HEK293T (cell line): ENCODE results near the gene DYDC1.

Source experiments
- CTCF ChIA-PET: fragments of 350-600 bp; formaldehyde crosslinking; extraction: SDS; loops from one replicate; lab custom pipeline; 2021; ENCODE audit warnings: antibody characterized with exemption, inconsistent platforms; lab: Yijun Ruan, JAX
- POLR2A ChIA-PET: fragments of 350-600 bp; formaldehyde crosslinking; extraction: SDS; loops from one replicate; lab custom pipeline; 2020; ENCODE audit warnings: antibody characterized with exemption, inconsistent platforms; lab: Yijun Ruan, JAX
- DNase-seq: peaks from one replicate; pipeline ENCODE4 v3.0.0; 2012; ENCODE audit warnings: mixed read lengths; ENCODE audit errors: extremely low spot score
- ARNT ChIP-seq: fragments of 450-650 bp; IDR thresholded peaks from 2 replicates; pipeline ENCODE4 v1.6.1; 2017; ENCODE audit warnings: mild to moderate bottlenecking
- BHLHE40 ChIP-seq: fragments of 450-650 bp; IDR thresholded peaks from 2 replicates; pipeline ENCODE4 v1.6.1; 2016; ENCODE audit warnings: mild to moderate bottlenecking, moderate library complexity, borderline replicate concordance
- CTBP1 ChIP-seq: fragments of 450-650 bp; IDR thresholded peaks from 2 replicates; pipeline ENCODE4 v1.6.1; 2016; ENCODE audit warnings: borderline replicate concordance
- ELF4 ChIP-seq: fragments of 450-650 bp; IDR thresholded peaks from 2 replicates; pipeline ENCODE4 v1.6.1; 2017; ENCODE audit warnings: antibody characterized with exemption
- FOXA1 ChIP-seq: fragments of 450-650 bp; IDR thresholded peaks from 2 replicates; pipeline ENCODE4 v1.6.1; 2016; ENCODE audit warnings: mild to moderate bottlenecking
- FOXK2 ChIP-seq: fragments of 450-650 bp; IDR thresholded peaks from 2 replicates; pipeline ENCODE4 v1.6.1; 2016; ENCODE audit warnings: mild to moderate bottlenecking
- FOXM1 ChIP-seq: fragments of 450-650 bp; IDR thresholded peaks from 2 replicates; pipeline ENCODE4 v1.6.1; 2017; ENCODE audit warnings: mild to moderate bottlenecking, borderline replicate concordance
- HDGF ChIP-seq: fragments of 450-650 bp; IDR thresholded peaks from 2 replicates; pipeline ENCODE4 v1.6.1; 2017; ENCODE audit warnings: antibody characterized with exemption, borderline replicate concordance
- L3MBTL2 ChIP-seq: fragments of 450-650 bp; conservative IDR thresholded peaks from 2 replicates; pipeline ENCODE4 v1.6.1; 2016; ENCODE audit warnings: mild to moderate bottlenecking
- LEF1 ChIP-seq: fragments of 450-650 bp; IDR thresholded peaks from 2 replicates; pipeline ENCODE4 v1.6.1; 2017; ENCODE audit warnings: mild to moderate bottlenecking, borderline replicate concordance
- NFRKB ChIP-seq: fragments of 450-650 bp; IDR thresholded peaks from 2 replicates; pipeline ENCODE4 v1.6.1; 2016; ENCODE audit warnings: mild to moderate bottlenecking, moderate library complexity
- SP1 ChIP-seq: fragments of 450-650 bp; IDR thresholded peaks from 2 replicates; pipeline ENCODE4 v1.6.1; 2017
- SUZ12 ChIP-seq: fragments of 450-650 bp; IDR thresholded peaks from 2 replicates; pipeline ENCODE4 v1.6.1; 2016; ENCODE audit warnings: mild to moderate bottlenecking
- TARDBP ChIP-seq: fragments of 450-650 bp; IDR thresholded peaks from 2 replicates; pipeline ENCODE4 v1.6.1; 2016
- ZNF384 ChIP-seq: fragments of 450-650 bp; IDR thresholded peaks from 2 replicates; pipeline ENCODE4 v1.6.1; 2016
- TF ChIP-seq, protein P1 (sequence below): fragments of 450-650 bp; IDR thresholded peaks from 2 replicates; pipeline ENCODE4 v1.6.1; 2016

Gene DYDC1

DNA sequence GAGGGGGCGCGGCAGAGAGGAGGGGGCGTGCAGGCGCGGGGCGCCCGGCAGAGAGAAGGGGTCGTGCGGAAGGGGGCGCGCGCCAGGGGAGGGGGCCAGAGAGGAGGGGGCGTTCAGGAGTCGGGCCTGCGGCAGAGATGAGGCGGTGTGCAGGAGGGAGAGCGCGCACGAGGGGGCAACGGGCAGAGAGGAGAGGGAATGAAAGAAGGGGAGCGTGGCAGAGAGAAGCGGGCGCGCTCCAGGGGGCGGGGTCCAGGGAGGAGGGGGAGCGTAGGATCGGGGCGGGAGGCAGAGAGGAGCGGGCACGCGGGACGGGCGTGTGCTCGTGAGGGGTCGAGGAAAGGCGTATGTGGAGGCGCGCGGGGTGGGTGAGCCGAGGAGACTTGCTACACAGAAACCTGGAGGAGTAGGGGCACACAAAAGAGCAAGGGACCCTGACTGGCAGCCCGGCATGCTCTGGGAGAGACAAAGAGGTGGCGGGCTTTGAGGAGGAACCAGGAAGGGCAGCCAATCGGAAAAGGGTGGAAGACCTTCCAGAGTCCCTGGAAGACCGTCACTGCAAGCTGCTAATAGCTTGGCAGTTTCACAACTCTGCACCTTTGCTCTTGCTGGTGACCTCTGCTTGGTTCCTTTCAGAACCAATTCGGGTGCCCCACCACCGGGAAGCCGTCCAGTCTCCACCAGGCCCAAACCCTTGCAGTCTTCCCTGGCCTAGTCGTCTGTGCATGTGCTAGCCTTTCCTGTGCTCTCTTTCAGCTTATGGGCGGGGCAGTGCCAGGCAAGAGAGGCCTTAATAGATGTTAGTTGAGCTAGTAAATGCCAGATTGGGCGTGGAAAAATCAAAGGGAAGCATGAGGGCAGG is 665 bp upstream of the DYDC1 start:
- no peak for DNase-seq
- ChIA-PET POLR2A (interaction anchor here (0.5 kb wide), 1 partner anchor 13 kb away, joined by 4 read pairs; no protein-coding TSS in a partner anchor), CTCF (no interaction called here)
- TF ChIP-seq NFRKB = no peak
- TF ChIP-seq FOXA1 = no peak
- TF ChIP-seq FOXK2 = no peak
- no peak for TF ChIP-seq ARNT
- no peak for TF ChIP-seq ZNF384
- no peak for TF ChIP-seq ELF4
- TF ChIP-seq TARDBP = no peak
- no peak for TF ChIP-seq HDGF
- TF ChIP-seq SUZ12 = no peak
- TF ChIP-seq, protein P1, sequence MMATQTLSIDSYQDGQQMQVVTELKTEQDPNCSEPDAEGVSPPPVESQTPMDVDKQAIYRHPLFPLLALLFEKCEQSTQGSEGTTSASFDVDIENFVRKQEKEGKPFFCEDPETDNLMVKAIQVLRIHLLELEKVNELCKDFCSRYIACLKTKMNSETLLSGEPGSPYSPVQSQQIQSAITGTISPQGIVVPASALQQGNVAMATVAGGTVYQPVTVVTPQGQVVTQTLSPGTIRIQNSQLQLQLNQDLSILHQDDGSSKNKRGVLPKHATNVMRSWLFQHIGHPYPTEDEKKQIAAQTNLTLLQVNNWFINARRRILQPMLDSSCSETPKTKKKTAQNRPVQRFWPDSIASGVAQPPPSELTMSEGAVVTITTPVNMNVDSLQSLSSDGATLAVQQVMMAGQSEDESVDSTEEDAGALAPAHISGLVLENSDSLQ = no peak
- no peak for TF ChIP-seq BHLHE40
- TF ChIP-seq FOXM1 = no peak
- no peak for TF ChIP-seq L3MBTL2
- TF ChIP-seq SP1 = no peak
- TF ChIP-seq LEF1 = no peak
- TF ChIP-seq CTBP1 = no peak

DNA sequence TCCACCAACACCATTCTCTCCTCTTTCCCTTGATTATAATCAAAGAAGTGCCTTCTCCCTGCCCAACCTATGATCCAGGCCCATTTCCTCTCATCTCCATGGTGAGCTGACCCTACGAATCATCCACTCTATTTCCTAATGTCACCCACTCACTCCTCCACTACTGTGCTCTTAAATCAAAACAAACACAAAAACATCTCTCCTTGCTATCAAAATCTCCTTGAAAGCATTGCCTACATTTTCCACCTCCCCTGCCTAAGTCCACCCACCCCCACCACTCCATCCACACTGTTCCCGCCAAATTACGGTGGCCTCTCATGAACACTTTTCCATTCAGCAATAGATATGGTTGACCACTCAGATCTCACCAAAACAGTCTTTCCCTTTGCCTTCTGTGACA is 5.3 kb downstream of the DYDC1 start:
- ChIA-PET POLR2A (no interaction called here), CTCF (interaction anchor here (0.6 kb wide), 1 partner anchor 9 kb away, joined by 8 read pairs; no protein-coding TSS in a partner anchor)
- TF ChIP-seq L3MBTL2 = peak; percentile 26; the same call in 1 of the 2 replicates
- TF ChIP-seq FOXA1 = no peak
- TF ChIP-seq FOXK2 = no peak
- no peak for TF ChIP-seq HDGF
- no peak for TF ChIP-seq SUZ12
- DNase-seq = no peak

DNA sequence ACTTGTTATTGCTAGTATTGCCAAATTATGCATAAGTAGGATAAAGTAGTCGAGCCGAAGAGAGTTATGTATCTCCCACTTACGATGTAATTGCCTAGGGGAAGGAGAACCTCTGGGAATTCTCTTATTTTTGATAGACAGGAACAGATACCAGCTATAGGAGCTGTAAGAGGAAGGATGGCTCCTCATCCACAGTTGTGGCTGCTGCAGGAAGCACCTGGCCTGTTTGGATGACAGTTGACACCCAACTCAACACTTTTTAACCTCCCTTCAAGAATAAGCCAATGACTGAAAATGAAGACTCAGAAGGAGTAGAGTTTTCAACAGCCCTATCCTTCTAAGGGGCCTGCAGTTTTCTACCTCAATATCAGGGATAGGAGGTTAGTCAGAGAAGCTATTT is 6.3 kb downstream of the DYDC1 start:
- ChIA-PET CTCF (interaction anchor here (0.8 kb wide), 1 partner anchor 1489 kb away, joined by 4 read pairs; no protein-coding TSS in a partner anchor), POLR2A (no interaction called here)
- TF ChIP-seq FOXK2 (no peak), TARDBP (no peak), SUZ12 (no peak), FOXM1 (no peak), ELF4 (no peak), SP1 (no peak)
- DNase-seq = no peak

DNA sequence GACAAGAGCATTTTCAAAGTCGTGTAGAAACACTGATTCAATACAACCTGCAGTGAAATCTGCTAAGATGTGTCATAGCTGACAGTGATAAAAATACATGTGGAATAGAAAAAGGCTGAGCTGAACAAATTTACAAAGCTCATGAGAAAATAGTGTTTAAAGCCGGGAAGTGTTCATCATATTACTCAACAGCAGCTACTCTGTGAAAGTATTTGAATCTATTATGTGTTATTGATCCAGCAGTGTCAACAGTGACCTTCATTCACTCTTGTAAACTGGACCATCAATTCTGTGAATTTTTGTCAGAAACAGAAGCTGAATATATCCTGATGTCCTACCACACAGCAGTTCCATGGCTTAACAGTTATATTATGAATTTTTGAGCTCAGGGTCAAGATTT is 11.6 kb downstream of the DYDC1 start:
- ChIA-PET CTCF (interaction anchor here (1.5 kb wide), 1 partner anchor 33 kb away, joined by 4 read pairs; no protein-coding TSS in a partner anchor), POLR2A (no interaction called here)
- DNase-seq = no peak
- no peak for TF ChIP-seq CTBP1
- no peak for TF ChIP-seq LEF1
- TF ChIP-seq L3MBTL2 = no peak
- no peak for TF ChIP-seq BHLHE40
- no peak for TF ChIP-seq SP1
- TF ChIP-seq NFRKB = no peak
- no peak for TF ChIP-seq SUZ12
- no peak for TF ChIP-seq FOXM1
- no peak for TF ChIP-seq ZNF384
- TF ChIP-seq, protein P1 = no peak
- no peak for TF ChIP-seq FOXK2
- no peak for TF ChIP-seq ARNT
- no peak for TF ChIP-seq ELF4

DNA sequence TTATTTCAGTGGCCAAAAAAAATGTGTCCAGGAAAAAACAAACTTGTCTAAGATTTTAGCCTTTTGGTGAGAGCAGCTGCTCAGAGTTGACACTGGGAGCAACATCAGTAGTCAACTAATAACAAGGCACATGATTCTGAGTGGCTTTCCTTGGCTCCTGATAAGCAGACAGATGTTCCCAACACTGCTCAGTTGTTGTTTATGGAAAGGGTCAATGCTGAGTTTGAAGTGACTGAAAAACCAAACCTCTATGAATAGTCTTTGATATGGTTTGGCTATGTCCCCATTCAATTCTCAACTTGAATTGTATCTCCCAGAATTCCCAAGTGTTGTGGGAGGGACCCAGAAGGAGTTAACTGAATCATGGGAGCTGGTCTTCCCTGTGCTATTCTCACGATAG is 12.3 kb downstream of the DYDC1 start:
- ChIA-PET POLR2A (no interaction called here), CTCF (no interaction called here)
- no peak for DNase-seq
- no peak for TF ChIP-seq ZNF384
- TF ChIP-seq FOXK2 = no peak
- TF ChIP-seq LEF1 = no peak
- no peak for TF ChIP-seq BHLHE40
- TF ChIP-seq, protein P1 = no peak
- no peak for TF ChIP-seq FOXM1
- no peak for TF ChIP-seq CTBP1

DNA sequence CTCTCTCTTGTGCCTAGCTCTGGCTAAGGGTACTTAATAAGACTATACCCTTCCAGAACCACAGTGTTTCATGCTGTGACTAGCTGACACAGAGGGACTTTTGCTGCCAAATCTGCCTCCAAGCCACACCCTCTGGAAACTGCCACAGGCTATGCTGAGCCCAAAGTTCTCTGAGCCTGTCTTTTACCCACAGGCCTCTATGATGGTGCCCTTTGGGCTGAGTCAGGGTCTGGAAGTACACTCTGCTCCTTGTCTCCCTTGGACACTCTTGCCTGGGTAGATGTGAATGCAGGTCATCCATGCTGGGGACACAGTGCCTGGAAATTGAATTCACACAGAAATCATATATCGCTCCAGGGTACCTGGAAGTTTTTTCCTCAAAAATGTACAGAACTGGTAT is 22.6 kb downstream of the DYDC1 start:
- ChIA-PET CTCF (no interaction called here), POLR2A (no interaction called here)
- TF ChIP-seq, protein P1 = no peak
- no peak for TF ChIP-seq SP1
- TF ChIP-seq CTBP1 = no peak
- TF ChIP-seq LEF1 = no peak
- TF ChIP-seq SUZ12 = no peak
- no peak for TF ChIP-seq HDGF
- TF ChIP-seq TARDBP = no peak
- DNase-seq = no peak
